ENCODE data around the gene PGM2L1.

GRCh38 chr11:74316772-74317505 lies 81.3 kb downstream of the PGM2L1 start:
- TF ChIP-seq POLR2A (IDR thresholded peaks at IDR 0.05; ENCODE audit: low read depth, low read length) (no peak), TAF1 (IDR thresholded peaks at IDR 0.05; ENCODE audit: borderline replicate concordance, low read depth, low read length) (no peak)

Data from GM12892 (cell line).